HCT116 (cell line): Measurements from ENCODE around the gene LIN52. TPM values are rescaled to one million over a fixed set of nuclear protein-coding genes. Genes with fewer than 3 reads are reported as not detected.

Source experiments
- ATAC-seq: fragments of 200-7000 bp; cut with Tn5 transposase; 2 replicates; pipeline ENCODE4 v1.9.1; 2020; ENCODE audit warnings: mild to moderate bottlenecking, moderate library complexity
- BruUV-seq: library from RNA; stranded (reverse); fragments of 400-500 nt; replicated peaks from 2 replicates; lab custom pipeline; 2021; lab: Mats Ljungman, UMichigan
- CTCF ChIA-PET: fragments of 300-600 bp; sonication (Branson Sonifier 250); formaldehyde crosslinking; loops from one replicate; lab custom pipeline; 2021; ENCODE audit warnings: antibody characterized with exemption; lab: Charles Lee
- POLR2A ChIA-PET: fragments of 300-600, 350-600 bp; sonication (Branson Sonifier 250); formaldehyde crosslinking; loops from one replicate; lab custom pipeline; 2021; ENCODE audit warnings: antibody characterized with exemption; lab: Charles Lee
- RAD21 ChIA-PET, 2 experiments: fragments of 300-600 bp; sonication (Branson Sonifier 250); formaldehyde crosslinking; loops; one replicate each; lab custom pipeline; 2023; ENCODE audit warnings: low total read pairs in 2 of 2; ENCODE audit not compliant: uncharacterized antibody in 2 of 2, unreplicated experiment in 2 of 2, low non-redundant PET in 1 of 2; lab: Charles Lee
- DNase-seq: peaks from one replicate; pipeline ENCODE4 v3.0.0-alpha.2; 2010; ENCODE audit warnings: low read depth, low spot score
- H2AFZ ChIP-seq: fragments of 200-600 bp; shearing (Covaris generic), sonication (generic); 2 replicates; pipeline ENCODE4 v1.6.1; 2017; ENCODE audit warnings: low read depth, mixed run types, mixed read lengths, antibody characterized with exemption, low read length; ENCODE audit not compliant: poor library complexity, severe bottlenecking
- H3K27ac ChIP-seq: 2 replicates; pipeline ENCODE4 v1.5.1; 2012; ENCODE audit warnings: low read depth, low read length
- H3K27me3 ChIP-seq: fragments of 200-600 bp; sonication (generic); 2 replicates; pipeline ENCODE4 v1.6.1; 2016; ENCODE audit warnings: mixed run types, low read length, mixed read lengths; ENCODE audit not compliant: insufficient read depth
- H3K36me3 ChIP-seq, 2 experiments: fragments of 200-500 bp in 1 of 2; fragments of 200-600 bp in 1 of 2; sonication (Bioruptor generic) in 1 of 2; sonication (generic) in 1 of 2; 2 replicates each; pipeline versions ENCODE4 v1.5.1 to v1.6.1; 2014 to 2016; ENCODE audit warnings: low read length in 2 of 2, inconsistent platforms in 1 of 2, mixed read lengths in 1 of 2, mixed run types in 1 of 2; ENCODE audit not compliant: insufficient read depth in 2 of 2, control insufficient read depth in 1 of 2
- H3K4me1 ChIP-seq, 2 experiments: fragments of 200-600 bp in 1 of 2; sonication (generic) in 1 of 2; 2 replicates each; pipeline versions ENCODE4 v1.5.1 to v1.6.1; 2012 to 2017; ENCODE audit warnings: low read length in 2 of 2, inconsistent platforms in 1 of 2, mild to moderate bottlenecking in 1 of 2, mixed read lengths in 1 of 2, mixed run types in 1 of 2, moderate library complexity in 1 of 2; ENCODE audit not compliant: insufficient read depth in 2 of 2, control insufficient read depth in 1 of 2
- H3K4me2 ChIP-seq: fragments of 200-600 bp; sonication (generic); 2 replicates; pipeline ENCODE4 v1.6.1; 2017; ENCODE audit warnings: mixed run types, low read length, mixed read lengths
- H3K4me3 ChIP-seq, 2 experiments: fragments of 200-600 bp in 1 of 2; sonication (generic) in 1 of 2; replicated peaks in 1 of 2; 2 replicates each; pipeline ENCODE4 v1.5.1; 2011 to 2016; ENCODE audit warnings: low read length in 2 of 2, control low read depth in 1 of 2, low read depth in 1 of 2, mild to moderate bottlenecking in 1 of 2, mixed read lengths in 1 of 2, mixed run types in 1 of 2
- H3K79me2 ChIP-seq: fragments of 200-600 bp; sonication (generic); 2 replicates; pipeline ENCODE4 v1.6.1; 2017; ENCODE audit warnings: mild to moderate bottlenecking, mixed run types, low read length, moderate library complexity, mixed read lengths; ENCODE audit not compliant: insufficient read depth
- H3K9ac ChIP-seq: fragments of 200-600 bp; sonication (generic); 2 replicates; pipeline ENCODE4 v1.6.1; 2016; ENCODE audit warnings: low read length, mixed read lengths
- H3K9me2 ChIP-seq: fragments of 200-600 bp; sonication (generic), shearing (Covaris generic); 2 replicates; pipeline ENCODE4 v1.6.1; 2017; ENCODE audit warnings: mixed run types, mild to moderate bottlenecking, moderate library complexity; ENCODE audit not compliant: insufficient read depth
- H3K9me3 ChIP-seq, 2 experiments: fragments of 200-500 bp in 1 of 2; fragments of 200-600 bp in 1 of 2; sonication (Bioruptor generic) in 1 of 2; sonication (generic) in 1 of 2; 2 replicates each; pipeline ENCODE4 v1.6.1; 2014 to 2017; ENCODE audit warnings: low read length in 2 of 2, mixed read lengths in 2 of 2, inconsistent platforms in 1 of 2, low read depth in 1 of 2, mild to moderate bottlenecking in 1 of 2, mixed run types in 1 of 2, moderate library complexity in 1 of 2; ENCODE audit not compliant: control insufficient read depth in 1 of 2, insufficient read depth in 1 of 2
- H4K20me1 ChIP-seq: fragments of 200-600 bp; sonication (generic), shearing (Covaris generic); 2 replicates; pipeline ENCODE4 v1.6.1; 2017; ENCODE audit warnings: mixed run types, mild to moderate bottlenecking, moderate library complexity; ENCODE audit not compliant: insufficient read depth
- CBX3 ChIP-seq: IDR thresholded peaks from 2 replicates; pipeline ENCODE4 v1.6.1; 2012; ENCODE audit warnings: low read depth
- FOSL1 ChIP-seq: IDR thresholded peaks from 2 replicates; pipeline ENCODE4 v1.6.1; 2012; ENCODE audit warnings: low read depth
- JUND ChIP-seq: IDR thresholded peaks from 2 replicates; pipeline ENCODE4 v1.6.1; 2012
- POLR2AphosphoS5 ChIP-seq: IDR thresholded peaks from 2 replicates; pipeline ENCODE4 v1.6.1; 2011; ENCODE audit warnings: mild to moderate bottlenecking, low read depth, low read length, moderate library complexity
- YY1 ChIP-seq: IDR thresholded peaks from 2 replicates; pipeline ENCODE4 v1.6.1; 2011; ENCODE audit warnings: low read length, low read depth, moderate library complexity, mild to moderate bottlenecking; ENCODE audit not compliant: insufficient replicate concordance; ENCODE audit errors: extremely low read depth
- intact Hi-C: fragments of 100-400 bp; cut with micrococcal nuclease; formaldehyde crosslinking; loops from 2 replicates; pipeline ENCODE4 v1.10.0; 2022
- total RNA-seq: library from RNA; stranded (reverse); gene quantifications from one replicate; pipeline ENCODE4 v1.2.1, GENCODE V29; 2021; ENCODE audit not compliant: unreplicated experiment

LIN52 gene
- total RNA-seq, 1 experiment from 2014 or later: 9.6 TPM

- ChIA-PET RAD21 (no interaction called here), POLR2A (no interaction called here), CTCF (no interaction called here)
- Histone ChIP-seq H2AFZ (no peak overlapping the region), H3K27me3 (no peaks in the 10 kb centered on the region), H3K4me2 (no peak overlapping the region), H3K79me2 (no peaks in the 10 kb centered on the region), H3K36me3 (no peaks in the 10 kb centered on the region; a peak in 1 of 4 replicates), H3K4me1 (no peaks in the 10 kb centered on the region), H3K9ac (no peak overlapping the region), H3K9me3 (no peaks in the 10 kb centered on the region), H3K4me3 (no peak overlapping the region), H4K20me1 (no peaks in the 10 kb centered on the region), H3K27ac (no peak overlapping the region), H3K9me2 (no peaks in the 10 kb centered on the region)
- TF ChIP-seq JUND: no peak
- no peak for TF ChIP-seq FOSL1
- intact Hi-C loops: no loop called here
- no TSS peak for BruUV-seq
- DNase-seq (no peak), ATAC-seq (peak; percentile 22; the same call in 1 of the 2 replicates)
These were observed 76.9 kb downstream of the LIN52 start for GRCh38 chr14:74161526-74162158.

DNA sequence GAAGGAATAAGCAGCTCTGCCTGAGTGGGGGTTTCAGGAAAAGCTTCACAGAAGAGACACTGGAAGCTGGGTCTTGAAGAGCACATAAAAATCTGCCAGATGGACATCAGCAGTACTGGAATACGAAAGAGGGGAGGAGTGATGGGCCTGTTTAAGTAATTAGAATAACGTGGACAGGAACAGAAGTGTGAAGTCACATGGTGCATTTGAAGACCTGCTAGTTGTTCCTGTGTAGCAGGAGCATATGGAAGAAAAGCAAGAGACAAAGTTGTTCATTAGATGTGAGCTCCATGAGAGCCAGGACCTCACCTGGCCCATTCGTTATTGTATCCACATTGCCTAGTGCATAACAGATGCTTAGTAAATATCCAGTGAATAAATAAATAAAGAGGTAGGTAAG is 85.2 kb downstream of the LIN52 start:
- H3K9ac ChIP-seq: no peak overlapping the region
- H3K9me3 ChIP-seq: no peaks in the 10 kb centered on the region
- no peaks in the 10 kb centered on the region for H4K20me1 ChIP-seq
- H2AFZ ChIP-seq: no peak overlapping the region
- intact Hi-C loops: no loop called here
- no peak overlapping the region for H3K27ac ChIP-seq
- H3K4me3 ChIP-seq: no peak overlapping the region
- ATAC-seq: no peak
- TF ChIP-seq CBX3 (no peak), POLR2AphosphoS5 (no peak), YY1 (no peak)
- no peaks in the 10 kb centered on the region for H3K27me3 ChIP-seq
- CTCF ChIA-PET: no interaction called here
- no peaks in the 10 kb centered on the region for H3K4me1 ChIP-seq
- no peak for DNase-seq
- RAD21 ChIA-PET: no interaction called here
- H3K36me3 ChIP-seq: no peaks in the 10 kb centered on the region
- H3K4me2 ChIP-seq: no peak overlapping the region
- BruUV-seq: no TSS peak
- H3K9me2 ChIP-seq: no peaks in the 10 kb centered on the region
- H3K79me2 ChIP-seq: no peaks in the 10 kb centered on the region
- POLR2A ChIA-PET: no interaction called here
